CD8-positive, alpha-beta memory T cell (primary cell): ENCODE measurements around the gene ACTG1. TPM values are rescaled to one million over a fixed set of nuclear protein-coding genes. Genes with fewer than 3 reads are reported as not detected.
A peak's percentile ranks its signal among the peaks of the same experiment; 100 is the strongest.
"Not testable (repeated sequence)": the region's sequence is repeated elsewhere in the genome, so short reads cannot be mapped to it uniquely, and the experiment has no call there.

Source experiments
- CTCF ChIA-PET: fragments of 350-600 bp; sonication (Branson Sonifier 250); formaldehyde crosslinking; loops from one replicate; lab custom pipeline; 2021; ENCODE audit warnings: antibody characterized with exemption; lab: Charles Lee
- POLR2A ChIA-PET: fragments of 350-600 bp; sonication (Branson Sonifier 250); formaldehyde crosslinking; loops from one replicate; lab custom pipeline; 2021; ENCODE audit warnings: antibody characterized with exemption; lab: Charles Lee
- DNase-seq, 5 donors: peaks; one replicate each; pipeline versions ENCODE4 v3.0.0 to v3.0.0-alpha.2; 2020 to 2022; ENCODE audit warnings: mixed read lengths in 1 of 5
- H3K27ac ChIP-seq: one replicate; pipeline ENCODE4 v1.7.0; 2013; ENCODE audit warnings: low read depth, mild to moderate bottlenecking, low read length, moderate library complexity
- H3K27me3 ChIP-seq: 2 replicates; pipeline ENCODE4 v1.7.0; 2013; ENCODE audit warnings: low read length, mild to moderate bottlenecking; ENCODE audit not compliant: insufficient read depth, poor library complexity, severe bottlenecking
- H3K36me3 ChIP-seq: 2 replicates; pipeline ENCODE4 v1.7.0; 2013; ENCODE audit warnings: mild to moderate bottlenecking, low read length, moderate library complexity; ENCODE audit not compliant: insufficient read depth
- H3K4me1 ChIP-seq: 2 replicates; pipeline ENCODE4 v1.7.0; 2013; ENCODE audit warnings: mild to moderate bottlenecking, low read length, moderate library complexity; ENCODE audit not compliant: insufficient read depth
- H3K4me3 ChIP-seq: 2 replicates; pipeline ENCODE4 v1.7.0; 2013; ENCODE audit warnings: mild to moderate bottlenecking, low read length
- H3K9me3 ChIP-seq: 2 replicates; pipeline ENCODE4 v1.7.0; 2013; ENCODE audit warnings: mild to moderate bottlenecking, low read length
- H3K27ac Mint-ChIP-seq, 8 donors: one replicate each; pipeline ENCODE4 v1.8.0; 2020 to 2021; ENCODE audit warnings: mixed read lengths in 8 of 8, mild to moderate bottlenecking in 6 of 8, inconsistent platforms in 3 of 8, moderate library complexity in 3 of 8
- H3K27me3 Mint-ChIP-seq, 2 donors: one replicate each; pipeline ENCODE4 v1.8.0; 2020 to 2021; ENCODE audit warnings: mixed read lengths in 2 of 2, mild to moderate bottlenecking in 1 of 2, moderate library complexity in 1 of 2
- H3K36me3 Mint-ChIP-seq, 3 donors: one replicate each; pipeline ENCODE4 v1.8.0; 2020 to 2021; ENCODE audit warnings: mixed read lengths in 3 of 3, inconsistent platforms in 1 of 3, mild to moderate bottlenecking in 1 of 3
- H3K4me1 Mint-ChIP-seq, 3 donors: one replicate each; pipeline ENCODE4 v1.8.0; 2020 to 2021; ENCODE audit warnings: mixed read lengths in 3 of 3, inconsistent platforms in 1 of 3, mild to moderate bottlenecking in 1 of 3
- H3K4me3 Mint-ChIP-seq, 7 donors: one replicate each; pipeline ENCODE4 v1.8.0; 2020 to 2021; ENCODE audit warnings: mixed read lengths in 7 of 7, mild to moderate bottlenecking in 6 of 7, moderate library complexity in 4 of 7, inconsistent platforms in 2 of 7
- H3K9me3 Mint-ChIP-seq, 5 donors: one replicate each; pipeline ENCODE4 v1.8.0; 2020 to 2022; ENCODE audit warnings: mixed read lengths in 5 of 5, mild to moderate bottlenecking in 3 of 5, moderate library complexity in 2 of 5, inconsistent platforms in 1 of 5
- polyA plus RNA-seq: library from polyadenylated mRNA; unstranded; fragments of 300-500 nt; fragmentation: Illumina TruSeq; gene quantifications from one replicate; pipeline ENCODE4 v1.2.3, GENCODE V29; 2021
- total RNA-seq, 2 experiments: library from RNA; stranded (reverse); gene quantifications; one replicate each; pipeline ENCODE4 v1.2.3, GENCODE V29; 2021

ACTG1 gene
- total and polyA plus RNA-seq, 3 experiments from 2014 or later = 1,950 to 5,190 (median 5,175) TPM

GRCh38 chr17:81533339-81534141, 20.9 kb upstream of the ACTG1 start:
- Histone ChIP-seq H3K27ac (no peak overlapping the region), H3K9me3 (no peaks in the 10 kb centered on the region), H3K36me3 (no peaks in the 10 kb centered on the region), H3K4me3 (no peak overlapping the region), H3K27me3 (peaks cover 6% of the 10 kb centered on the region), H3K4me1 (no peaks in the 10 kb centered on the region)
- Mint-ChIP-seq H3K27ac (peak overlapping the region in 1 of 8 donors; percentile 21), H3K4me3 (no peak overlapping the region), H3K27me3 (peaks cover 5 to 20% of the 10 kb centered on the region in 2 donors), H3K4me1 (peaks cover 0 to 1% (median 0%) of the 10 kb centered on the region in 3 donors), H3K9me3 (no peaks in the 10 kb centered on the region), H3K36me3 (peaks cover 0 to 2% (median 2%) of the 10 kb centered on the region in 3 donors)
- no peak for DNase-seq
- POLR2A ChIA-PET = no interaction called here
- CTCF ChIA-PET = interaction anchor here (1.3 kb wide), 1 partner anchor 15 kb away, joined by 3 read pairs; no protein-coding TSS in a partner anchor

- Histone ChIP-seq H3K27ac (no peak overlapping the region), H3K9me3 (no peaks in the 10 kb centered on the region), H3K4me3 (no peak overlapping the region), H3K36me3 (no peaks in the 10 kb centered on the region), H3K4me1 (no peaks in the 10 kb centered on the region), H3K27me3 (peaks cover 6% of the 10 kb centered on the region)
- no peaks in the 10 kb centered on the region for H3K36me3 Mint-ChIP-seq
- CTCF ChIA-PET = interaction anchor here (1.3 kb wide), 1 partner anchor 14 kb away, joined by 3 read pairs; no protein-coding TSS in a partner anchor
- H3K27ac Mint-ChIP-seq = no peak overlapping the region
- H3K9me3 Mint-ChIP-seq = no peaks in the 10 kb centered on the region
- POLR2A ChIA-PET = no interaction called here
- H3K27me3 Mint-ChIP-seq = peaks cover under 1 to 14% of the 10 kb centered on the region in 2 donors
- no peak for DNase-seq
- H3K4me1 Mint-ChIP-seq = peaks cover 0 to 1% (median 0%) of the 10 kb centered on the region in 3 donors
- no peak overlapping the region for H3K4me3 Mint-ChIP-seq
These were observed 20.1 kb upstream of the ACTG1 start for GRCh38 chr17:81532490-81533287.

GRCh38 chr17:81531998-81532404, 19.4 kb upstream of the ACTG1 start:
- peaks cover 0 to 11% of the 10 kb centered on the region in 2 donors for H3K27me3 Mint-ChIP-seq
- H3K27ac Mint-ChIP-seq, H3K4me3 ChIP-seq, H3K9me3 Mint-ChIP-seq, H3K36me3 Mint-ChIP-seq, POLR2A ChIA-PET, H3K4me1 Mint-ChIP-seq, H3K4me3 Mint-ChIP-seq, H3K27ac ChIP-seq, CTCF ChIA-PET, DNase-seq, H3K4me1 ChIP-seq, H3K9me3 ChIP-seq, H3K36me3 ChIP-seq, H3K27me3 ChIP-seq: not testable (repeated sequence)

GRCh38 chr17:81531013-81531412, 18.4 kb upstream of the ACTG1 start:
- H3K27ac ChIP-seq, H3K36me3 ChIP-seq, CTCF ChIA-PET, H3K4me3 Mint-ChIP-seq, POLR2A ChIA-PET, H3K27me3 ChIP-seq, H3K9me3 Mint-ChIP-seq, DNase-seq, H3K4me1 ChIP-seq, H3K4me1 Mint-ChIP-seq, H3K36me3 Mint-ChIP-seq, H3K27ac Mint-ChIP-seq, H3K4me3 ChIP-seq, H3K9me3 ChIP-seq: not testable (repeated sequence)
- peaks cover 0 to 12% of the 10 kb centered on the region in 2 donors for H3K27me3 Mint-ChIP-seq

- H3K27me3 Mint-ChIP-seq = peaks cover 2 to 7% of the 10 kb centered on the region in 2 donors
- no peak overlapping the region for H3K27ac Mint-ChIP-seq
- no peaks in the 10 kb centered on the region for H3K4me1 Mint-ChIP-seq
- no peaks in the 10 kb centered on the region for H3K9me3 ChIP-seq
- no peaks in the 10 kb centered on the region for H3K36me3 Mint-ChIP-seq
- H3K36me3 ChIP-seq = no peaks in the 10 kb centered on the region
- no peak overlapping the region for H3K4me3 ChIP-seq
- H3K27me3 ChIP-seq = peaks cover 6% of the 10 kb centered on the region
- CTCF ChIA-PET = interaction anchor here (1.9 kb wide), 1 partner anchor 10 kb away, joined by 7 read pairs; no protein-coding TSS in a partner anchor
- H3K4me1 ChIP-seq = no peaks in the 10 kb centered on the region
- H3K9me3 Mint-ChIP-seq = no peaks in the 10 kb centered on the region
- no peak overlapping the region for H3K27ac ChIP-seq
- DNase-seq = no peak
- H3K4me3 Mint-ChIP-seq = no peak overlapping the region
- POLR2A ChIA-PET = no interaction called here
These were observed 16.8 kb upstream of the ACTG1 start for GRCh38 chr17:81529437-81529803.

GRCh38 chr17:81528651-81529436, 16.2 kb upstream of the ACTG1 start:
- Histone ChIP-seq H3K4me3 (no peak overlapping the region), H3K27me3 (peaks cover 9% of the 10 kb centered on the region), H3K9me3 (no peaks in the 10 kb centered on the region), H3K27ac (no peak overlapping the region), H3K36me3 (no peaks in the 10 kb centered on the region), H3K4me1 (no peaks in the 10 kb centered on the region)
- no peak overlapping the region for H3K27ac Mint-ChIP-seq
- no peaks in the 10 kb centered on the region for H3K36me3 Mint-ChIP-seq
- no peaks in the 10 kb centered on the region for H3K9me3 Mint-ChIP-seq
- H3K4me3 Mint-ChIP-seq = no peak overlapping the region
- peaks cover 2 to 6% of the 10 kb centered on the region in 2 donors for H3K27me3 Mint-ChIP-seq
- ChIA-PET CTCF (interaction anchor here (1.9 kb wide), 1 partner anchor 10 kb away, joined by 7 read pairs; no protein-coding TSS in a partner anchor), POLR2A (no interaction called here)
- DNase-seq = no peak
- H3K4me1 Mint-ChIP-seq = no peaks in the 10 kb centered on the region

- Histone ChIP-seq H3K4me1 (no peaks in the 10 kb centered on the region), H3K4me3 (no peak overlapping the region), H3K36me3 (no peaks in the 10 kb centered on the region), H3K9me3 (no peaks in the 10 kb centered on the region), H3K27ac (no peak overlapping the region), H3K27me3 (peaks cover 13% of the 10 kb centered on the region)
- H3K4me3 Mint-ChIP-seq = no peak overlapping the region
- DNase-seq = no peak
- H3K4me1 Mint-ChIP-seq = no peaks in the 10 kb centered on the region
- ChIA-PET POLR2A (no interaction called here), CTCF (no interaction called here)
- no peaks in the 10 kb centered on the region for H3K36me3 Mint-ChIP-seq
- H3K27ac Mint-ChIP-seq = no peak overlapping the region
- H3K27me3 Mint-ChIP-seq = peaks cover 2 to 6% of the 10 kb centered on the region in 2 donors
- H3K9me3 Mint-ChIP-seq = no peaks in the 10 kb centered on the region
These were observed 15.7 kb upstream of the ACTG1 start for GRCh38 chr17:81528384-81528650.
